Measurements from ENCODE around the gene KLF7.

GRCh38 chr2:207117668-207118067, 48.1 kb downstream of the KLF7 start:
- TF ChIP-seq, protein P1, sequence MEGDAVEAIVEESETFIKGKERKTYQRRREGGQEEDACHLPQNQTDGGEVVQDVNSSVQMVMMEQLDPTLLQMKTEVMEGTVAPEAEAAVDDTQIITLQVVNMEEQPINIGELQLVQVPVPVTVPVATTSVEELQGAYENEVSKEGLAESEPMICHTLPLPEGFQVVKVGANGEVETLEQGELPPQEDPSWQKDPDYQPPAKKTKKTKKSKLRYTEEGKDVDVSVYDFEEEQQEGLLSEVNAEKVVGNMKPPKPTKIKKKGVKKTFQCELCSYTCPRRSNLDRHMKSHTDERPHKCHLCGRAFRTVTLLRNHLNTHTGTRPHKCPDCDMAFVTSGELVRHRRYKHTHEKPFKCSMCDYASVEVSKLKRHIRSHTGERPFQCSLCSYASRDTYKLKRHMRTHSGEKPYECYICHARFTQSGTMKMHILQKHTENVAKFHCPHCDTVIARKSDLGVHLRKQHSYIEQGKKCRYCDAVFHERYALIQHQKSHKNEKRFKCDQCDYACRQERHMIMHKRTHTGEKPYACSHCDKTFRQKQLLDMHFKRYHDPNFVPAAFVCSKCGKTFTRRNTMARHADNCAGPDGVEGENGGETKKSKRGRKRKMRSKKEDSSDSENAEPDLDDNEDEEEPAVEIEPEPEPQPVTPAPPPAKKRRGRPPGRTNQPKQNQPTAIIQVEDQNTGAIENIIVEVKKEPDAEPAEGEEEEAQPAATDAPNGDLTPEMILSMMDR (IDR thresholded peaks at IDR 0.05) = no peak
- TF ChIP-seq EP300 (IDR thresholded peaks at IDR 0.05) (no peak), POLR2AphosphoS5 (IDR thresholded peaks at IDR 0.05) (no peak)
